ENCODE data around the gene GUCD1. TPM values are rescaled to one million over a fixed set of nuclear protein-coding genes. Genes with fewer than 3 reads are reported as not detected.

The GUCD1 gene
- total and polyA plus RNA-seq, 2 of the 13 experiments (the other 11 are each of a cell fraction or from before 2014, with no cell fraction given): 128 to 245 TPM

- TF ChIP-seq, protein P1, sequence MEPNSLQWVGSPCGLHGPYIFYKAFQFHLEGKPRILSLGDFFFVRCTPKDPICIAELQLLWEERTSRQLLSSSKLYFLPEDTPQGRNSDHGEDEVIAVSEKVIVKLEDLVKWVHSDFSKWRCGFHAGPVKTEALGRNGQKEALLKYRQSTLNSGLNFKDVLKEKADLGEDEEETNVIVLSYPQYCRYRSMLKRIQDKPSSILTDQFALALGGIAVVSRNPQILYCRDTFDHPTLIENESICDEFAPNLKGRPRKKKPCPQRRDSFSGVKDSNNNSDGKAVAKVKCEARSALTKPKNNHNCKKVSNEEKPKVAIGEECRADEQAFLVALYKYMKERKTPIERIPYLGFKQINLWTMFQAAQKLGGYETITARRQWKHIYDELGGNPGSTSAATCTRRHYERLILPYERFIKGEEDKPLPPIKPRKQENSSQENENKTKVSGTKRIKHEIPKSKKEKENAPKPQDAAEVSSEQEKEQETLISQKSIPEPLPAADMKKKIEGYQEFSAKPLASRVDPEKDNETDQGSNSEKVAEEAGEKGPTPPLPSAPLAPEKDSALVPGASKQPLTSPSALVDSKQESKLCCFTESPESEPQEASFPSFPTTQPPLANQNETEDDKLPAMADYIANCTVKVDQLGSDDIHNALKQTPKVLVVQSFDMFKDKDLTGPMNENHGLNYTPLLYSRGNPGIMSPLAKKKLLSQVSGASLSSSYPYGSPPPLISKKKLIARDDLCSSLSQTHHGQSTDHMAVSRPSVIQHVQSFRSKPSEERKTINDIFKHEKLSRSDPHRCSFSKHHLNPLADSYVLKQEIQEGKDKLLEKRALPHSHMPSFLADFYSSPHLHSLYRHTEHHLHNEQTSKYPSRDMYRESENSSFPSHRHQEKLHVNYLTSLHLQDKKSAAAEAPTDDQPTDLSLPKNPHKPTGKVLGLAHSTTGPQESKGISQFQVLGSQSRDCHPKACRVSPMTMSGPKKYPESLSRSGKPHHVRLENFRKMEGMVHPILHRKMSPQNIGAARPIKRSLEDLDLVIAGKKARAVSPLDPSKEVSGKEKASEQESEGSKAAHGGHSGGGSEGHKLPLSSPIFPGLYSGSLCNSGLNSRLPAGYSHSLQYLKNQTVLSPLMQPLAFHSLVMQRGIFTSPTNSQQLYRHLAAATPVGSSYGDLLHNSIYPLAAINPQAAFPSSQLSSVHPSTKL (CRISPR knock-in tag; IDR thresholded peaks at IDR 0.05): peak; percentile 22; the same call in 1 of the 2 replicates
- no peak for TF ChIP-seq GTF2F1 (IDR thresholded peaks at IDR 0.05; ENCODE audit: low read length)
- no peak for TF ChIP-seq PTBP1 (IDR thresholded peaks at IDR 0.05; ENCODE audit: low read depth, low read length, poor library complexity, severe bottlenecking)
- TF ChIP-seq ETV5 (CRISPR knock-in tag; IDR thresholded peaks at IDR 0.05; ENCODE audit: borderline replicate concordance): no peak
- TF ChIP-seq ZNF441 (CRISPR knock-in tag; IDR thresholded peaks at IDR 0.05; ENCODE audit: borderline replicate concordance): no peak
- TF ChIP-seq TBL1XR1 (IDR thresholded peaks at IDR 0.05; ENCODE audit: borderline replicate concordance, low read length, partially characterized antibody): no peak
- TF ChIP-seq ZFYVE20 (CRISPR knock-in tag; IDR thresholded peaks at IDR 0.05; ENCODE audit: borderline replicate concordance, low read depth): no peak
- TF ChIP-seq, protein P2, sequence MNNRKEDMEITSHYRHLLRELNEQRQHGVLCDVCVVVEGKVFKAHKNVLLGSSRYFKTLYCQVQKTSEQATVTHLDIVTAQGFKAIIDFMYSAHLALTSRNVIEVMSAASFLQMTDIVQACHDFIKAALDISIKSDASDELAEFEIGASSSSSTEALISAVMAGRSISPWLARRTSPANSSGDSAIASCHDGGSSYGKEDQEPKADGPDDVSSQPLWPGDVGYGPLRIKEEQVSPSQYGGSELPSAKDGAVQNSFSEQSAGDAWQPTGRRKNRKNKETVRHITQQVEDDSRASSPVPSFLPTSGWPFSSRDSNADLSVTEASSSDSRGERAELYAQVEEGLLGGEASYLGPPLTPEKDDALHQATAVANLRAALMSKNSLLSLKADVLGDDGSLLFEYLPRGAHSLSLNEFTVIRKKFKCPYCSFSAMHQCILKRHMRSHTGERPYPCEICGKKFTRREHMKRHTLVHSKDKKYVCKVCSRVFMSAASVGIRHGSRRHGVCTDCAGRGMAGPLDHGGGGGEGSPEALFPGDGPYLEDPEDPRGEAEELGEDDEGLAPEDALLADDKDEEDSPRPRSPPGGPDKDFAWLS (CRISPR knock-in tag; IDR thresholded peaks at IDR 0.05; ENCODE audit: borderline replicate concordance): no peak
- TF ChIP-seq ZNF468 (CRISPR knock-in tag; IDR thresholded peaks at IDR 0.05): no peak
- no peak for TF ChIP-seq HDAC6 (IDR thresholded peaks at IDR 0.05; ENCODE audit: low read depth, low read length)
- TF ChIP-seq, protein P3, sequence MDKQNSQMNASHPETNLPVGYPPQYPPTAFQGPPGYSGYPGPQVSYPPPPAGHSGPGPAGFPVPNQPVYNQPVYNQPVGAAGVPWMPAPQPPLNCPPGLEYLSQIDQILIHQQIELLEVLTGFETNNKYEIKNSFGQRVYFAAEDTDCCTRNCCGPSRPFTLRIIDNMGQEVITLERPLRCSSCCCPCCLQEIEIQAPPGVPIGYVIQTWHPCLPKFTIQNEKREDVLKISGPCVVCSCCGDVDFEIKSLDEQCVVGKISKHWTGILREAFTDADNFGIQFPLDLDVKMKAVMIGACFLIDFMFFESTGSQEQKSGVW (CRISPR knock-in tag; IDR thresholded peaks at IDR 0.05; ENCODE audit: borderline replicate concordance): no peak
- TF ChIP-seq FOXK2 (IDR thresholded peaks at IDR 0.05): no peak
- TF ChIP-seq, protein P4, sequence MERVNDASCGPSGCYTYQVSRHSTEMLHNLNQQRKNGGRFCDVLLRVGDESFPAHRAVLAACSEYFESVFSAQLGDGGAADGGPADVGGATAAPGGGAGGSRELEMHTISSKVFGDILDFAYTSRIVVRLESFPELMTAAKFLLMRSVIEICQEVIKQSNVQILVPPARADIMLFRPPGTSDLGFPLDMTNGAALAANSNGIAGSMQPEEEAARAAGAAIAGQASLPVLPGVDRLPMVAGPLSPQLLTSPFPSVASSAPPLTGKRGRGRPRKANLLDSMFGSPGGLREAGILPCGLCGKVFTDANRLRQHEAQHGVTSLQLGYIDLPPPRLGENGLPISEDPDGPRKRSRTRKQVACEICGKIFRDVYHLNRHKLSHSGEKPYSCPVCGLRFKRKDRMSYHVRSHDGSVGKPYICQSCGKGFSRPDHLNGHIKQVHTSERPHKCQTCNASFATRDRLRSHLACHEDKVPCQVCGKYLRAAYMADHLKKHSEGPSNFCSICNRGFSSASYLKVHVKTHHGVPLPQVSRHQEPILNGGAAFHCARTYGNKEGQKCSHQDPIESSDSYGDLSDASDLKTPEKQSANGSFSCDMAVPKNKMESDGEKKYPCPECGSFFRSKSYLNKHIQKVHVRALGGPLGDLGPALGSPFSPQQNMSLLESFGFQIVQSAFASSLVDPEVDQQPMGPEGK (CRISPR knock-in tag; IDR thresholded peaks at IDR 0.05): peak; percentile 8; the same call in 1 of the 2 replicates
- TF ChIP-seq NR1H2 (CRISPR knock-in tag; IDR thresholded peaks at IDR 0.05; ENCODE audit: borderline replicate concordance, low read depth): no peak
- no peak for TF ChIP-seq SOX6 (IDR thresholded peaks at IDR 0.05)
- TF ChIP-seq SOX6 (CRISPR knock-in tag; IDR thresholded peaks at IDR 0.05): 0 out of 2 replicates have a peak, but pooled peaks have one; percentile 27
- TF ChIP-seq ZNF501 (CRISPR knock-in tag; IDR thresholded peaks at IDR 0.05): no peak
- no peak for TF ChIP-seq ZNF138 (CRISPR knock-in tag; IDR thresholded peaks at IDR 0.05; ENCODE audit: low read depth)
- no peak for TF ChIP-seq ZNF460 (CRISPR knock-in tag; IDR thresholded peaks at IDR 0.05; ENCODE audit: borderline replicate concordance)
- TF ChIP-seq MAX (IDR thresholded peaks at IDR 0.05): peak; percentile 61; the same call in 1 of the 2 replicates
- no peak for TF ChIP-seq ZFP62 (CRISPR knock-in tag; IDR thresholded peaks at IDR 0.05)
- no peak for TF ChIP-seq EHMT2 (IDR thresholded peaks at IDR 0.05; ENCODE audit: borderline replicate concordance, low read depth, low read length)
- TF ChIP-seq HOXD1 (CRISPR knock-in tag; IDR thresholded peaks at IDR 0.05): no peak
Measured at GRCh38 chr22:24500277-24500820, 54.6 kb downstream of the GUCD1 start (continued).
